ENCODE results near the gene DCTN3. TPM values are rescaled to one million over a fixed set of nuclear protein-coding genes. Genes with fewer than 3 reads are reported as not detected.
A peak's percentile ranks its signal among the peaks of the same experiment; 100 is the strongest.

The DCTN3 gene
- total RNA-seq, 1 donor from 2014 or later, result 94.8 TPM

DNA sequence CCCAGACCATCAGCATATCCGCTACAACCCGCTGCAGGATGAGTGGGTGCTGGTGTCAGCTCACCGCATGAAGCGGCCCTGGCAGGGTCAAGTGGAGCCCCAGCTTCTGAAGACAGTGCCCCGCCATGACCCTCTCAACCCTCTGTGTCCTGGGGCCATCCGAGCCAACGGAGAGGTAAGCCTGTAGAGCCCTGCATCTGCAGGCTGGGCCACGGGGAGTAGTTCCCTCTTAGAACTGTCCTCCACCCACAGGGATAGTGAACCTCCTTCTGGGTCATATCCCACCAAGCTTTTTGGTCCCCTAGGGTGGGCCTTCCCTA, 26.7 kb upstream of the DCTN3 start:
- Histone ChIP-seq H3K4me2 (ENCODE audit: low read length) (peak overlapping the region; percentile 99), H3K36me3 (ENCODE audit: insufficient read depth, low read length) (no peaks in the 10 kb centered on the region), H3K27ac (ENCODE audit: low read depth, low read length) (peak overlapping the region; percentile 54), H2AFZ (ENCODE audit: low read depth, low read length) (peak overlapping the region; percentile 99), H3K79me2 (ENCODE audit: insufficient read depth, low read length) (peaks cover 8% of the 10 kb centered on the region), H4K20me1 (ENCODE audit: insufficient read depth, low read length) (peaks cover 4% of the 10 kb centered on the region), H3K4me3 (ENCODE audit: insufficient read depth, low read depth, low read length) (peak overlapping the region; percentile 85), H3K4me1 (ENCODE audit: insufficient read depth, low read length) (peaks cover 26% of the 10 kb centered on the region), H3K27me3 (ENCODE audit: insufficient read depth, low read length) (no peaks in the 10 kb centered on the region), H3K9ac (ENCODE audit: low read length) (peak overlapping the region; percentile 89), H3K9me3 (ENCODE audit: insufficient read depth, low read depth, low read length) (no peaks in the 10 kb centered on the region)
- Mint-ChIP-seq H3K4me3 (ENCODE audit: unreplicated experiment) (peak overlapping the region; percentile 90), H3K4me1 (ENCODE audit: low read depth, unreplicated experiment) (peaks cover 20% of the 10 kb centered on the region), H3K27me3 (ENCODE audit: low read depth, unreplicated experiment) (no peaks in the 10 kb centered on the region), H3K9me3 (ENCODE audit: unreplicated experiment) (no peaks in the 10 kb centered on the region), H3K27ac (ENCODE audit: unreplicated experiment) (peak overlapping the region; percentile 12), H3K36me3 (ENCODE audit: low read depth, unreplicated experiment) (peaks cover 4% of the 10 kb centered on the region)
- no peak for FAIRE-seq
- TF ChIP-seq, protein P1, sequence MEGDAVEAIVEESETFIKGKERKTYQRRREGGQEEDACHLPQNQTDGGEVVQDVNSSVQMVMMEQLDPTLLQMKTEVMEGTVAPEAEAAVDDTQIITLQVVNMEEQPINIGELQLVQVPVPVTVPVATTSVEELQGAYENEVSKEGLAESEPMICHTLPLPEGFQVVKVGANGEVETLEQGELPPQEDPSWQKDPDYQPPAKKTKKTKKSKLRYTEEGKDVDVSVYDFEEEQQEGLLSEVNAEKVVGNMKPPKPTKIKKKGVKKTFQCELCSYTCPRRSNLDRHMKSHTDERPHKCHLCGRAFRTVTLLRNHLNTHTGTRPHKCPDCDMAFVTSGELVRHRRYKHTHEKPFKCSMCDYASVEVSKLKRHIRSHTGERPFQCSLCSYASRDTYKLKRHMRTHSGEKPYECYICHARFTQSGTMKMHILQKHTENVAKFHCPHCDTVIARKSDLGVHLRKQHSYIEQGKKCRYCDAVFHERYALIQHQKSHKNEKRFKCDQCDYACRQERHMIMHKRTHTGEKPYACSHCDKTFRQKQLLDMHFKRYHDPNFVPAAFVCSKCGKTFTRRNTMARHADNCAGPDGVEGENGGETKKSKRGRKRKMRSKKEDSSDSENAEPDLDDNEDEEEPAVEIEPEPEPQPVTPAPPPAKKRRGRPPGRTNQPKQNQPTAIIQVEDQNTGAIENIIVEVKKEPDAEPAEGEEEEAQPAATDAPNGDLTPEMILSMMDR (IDR thresholded peaks at IDR 0.05; ENCODE audit: insufficient read depth, low read depth, low read length), result no peak
- TF ChIP-seq EZH2 (IDR thresholded peaks at IDR 0.05; ENCODE audit: insufficient read depth, low read length), result no peak
- DNase-seq (ENCODE audit: low read depth), result no peak

DNA sequence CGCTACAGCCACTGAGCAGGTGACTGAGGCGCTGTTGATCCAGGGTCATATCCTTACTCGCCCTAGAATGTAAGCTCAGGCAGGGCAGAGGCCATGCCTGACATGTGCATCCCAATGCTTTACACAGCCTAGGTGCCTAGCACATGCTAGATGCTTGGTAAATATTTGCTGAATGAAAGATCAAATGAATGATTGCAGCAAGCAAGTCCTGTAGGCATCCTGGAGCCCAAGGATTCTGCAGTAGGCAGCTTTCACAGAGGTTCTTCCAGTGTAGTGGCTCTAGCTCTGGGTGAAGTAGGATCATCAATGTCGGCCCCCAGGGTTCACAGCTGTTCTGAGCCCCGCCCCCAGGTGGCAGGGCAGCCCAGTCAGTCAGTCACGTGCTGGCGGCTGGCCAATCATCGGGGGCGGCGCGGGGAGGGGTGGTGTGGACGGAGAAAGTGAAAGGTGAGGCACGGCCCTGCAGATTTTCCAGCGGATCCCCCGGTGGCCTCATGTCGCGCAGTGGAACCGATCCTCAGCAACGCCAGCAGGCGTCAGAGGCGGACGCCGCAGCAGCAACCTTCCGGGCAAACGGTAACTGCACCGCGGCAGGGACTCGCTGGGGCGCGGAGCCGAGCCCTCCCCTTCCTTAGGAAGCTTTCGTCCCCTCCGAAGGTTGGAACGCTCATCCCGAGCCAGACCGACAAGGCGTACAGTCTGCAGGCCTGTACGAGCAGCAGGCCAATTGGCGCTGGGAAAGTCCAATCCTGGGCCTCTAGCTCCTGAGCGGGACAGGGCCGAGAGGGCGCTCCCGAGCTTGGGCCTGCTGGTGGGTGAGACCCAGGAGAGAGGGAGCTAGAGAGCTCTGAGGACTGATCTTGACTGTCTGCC, 26.2 kb upstream of the DCTN3 start, which contains the start of gene GALT:
Gene GALT, plus strand, starts transcription at position 465 of the 873 bp plus-strand sequence. Its CDS starts 30 bp downstream, at position 495.
- H3K27ac ChIP-seq (ENCODE audit: low read depth, low read length), result peak within 1 kb of the TSS; percentile 54
- FAIRE-seq, result peak; percentile 17
- H3K4me1 Mint-ChIP-seq (ENCODE audit: low read depth, unreplicated experiment), result peaks cover 15% of the 10 kb centered on the region
- H3K9me3 ChIP-seq (ENCODE audit: insufficient read depth, low read depth, low read length), result no peaks in the 10 kb centered on the region
- H3K36me3 ChIP-seq (ENCODE audit: insufficient read depth, low read length), result no peaks in the 10 kb centered on the region
- H3K79me2 ChIP-seq (ENCODE audit: insufficient read depth, low read length), result peaks cover 8% of the 10 kb centered on the region
- peaks cover 21% of the 10 kb centered on the region for H3K4me1 ChIP-seq (ENCODE audit: insufficient read depth, low read length)
- peak within 1 kb of the TSS; percentile 85 for H3K4me3 ChIP-seq (ENCODE audit: insufficient read depth, low read depth, low read length)
- peak; percentile 73 for DNase-seq (ENCODE audit: low read depth)
- peaks cover 4% of the 10 kb centered on the region for H4K20me1 ChIP-seq (ENCODE audit: insufficient read depth, low read length)
- peak within 1 kb of the TSS; percentile 90 for H3K4me3 Mint-ChIP-seq (ENCODE audit: unreplicated experiment)
- H3K27ac Mint-ChIP-seq (ENCODE audit: unreplicated experiment), result peak within 1 kb of the TSS; percentile 34
- H3K36me3 Mint-ChIP-seq (ENCODE audit: low read depth, unreplicated experiment), result peaks cover 4% of the 10 kb centered on the region
- H3K4me2 ChIP-seq (ENCODE audit: low read length), result peak within 1 kb of the TSS; percentile 99
- no peaks in the 10 kb centered on the region for H3K27me3 ChIP-seq (ENCODE audit: insufficient read depth, low read length)
- H3K9me3 Mint-ChIP-seq (ENCODE audit: unreplicated experiment), result no peaks in the 10 kb centered on the region
- H3K27me3 Mint-ChIP-seq (ENCODE audit: low read depth, unreplicated experiment), result no peaks in the 10 kb centered on the region
- H2AFZ ChIP-seq (ENCODE audit: low read depth, low read length), result peak within 1 kb of the TSS; percentile 99
- peak within 1 kb of the TSS; percentile 89 for H3K9ac ChIP-seq (ENCODE audit: low read length)
- TF ChIP-seq EZH2 (IDR thresholded peaks at IDR 0.05; ENCODE audit: insufficient read depth, low read length), result no peak
- TF ChIP-seq, protein P1 (IDR thresholded peaks at IDR 0.05; ENCODE audit: insufficient read depth, low read depth, low read length), result no peak

Measured in astrocyte (in vitro differentiated cells and primary cell).